Measurements from ENCODE around the gene INPP4B.

INPP4B gene

GRCh38 chr4:142238589-142238988 is 607.5 kb downstream of the INPP4B start:
- H3K4me3 ChIP-seq (ENCODE audit: low read length) = no peak overlapping the region
- no peak for TF ChIP-seq CTCF (conservative IDR thresholded peaks at IDR 0.05; ENCODE audit: low read length)
- DNase-seq (ENCODE audit: low read depth) = peak; percentile 66

- no peak for TF ChIP-seq CTCF (conservative IDR thresholded peaks at IDR 0.05; ENCODE audit: low read length)
- no peak overlapping the region for H3K4me3 ChIP-seq (ENCODE audit: low read length)
- peak; percentile 33 for DNase-seq (ENCODE audit: low read depth)
Measured at GRCh38 chr4:142236268-142236667, 609.8 kb downstream of the INPP4B start.

- DNase-seq (ENCODE audit: low read depth) = no peak
- H3K4me3 ChIP-seq (ENCODE audit: low read length) = no peak overlapping the region
- no peak for TF ChIP-seq CTCF (conservative IDR thresholded peaks at IDR 0.05; ENCODE audit: low read length)
Measured at GRCh38 chr4:142231787-142232186, 614.3 kb downstream of the INPP4B start.

- no peak for TF ChIP-seq CTCF (conservative IDR thresholded peaks at IDR 0.05; ENCODE audit: low read length)
- DNase-seq (ENCODE audit: low read depth) = no peak
- H3K4me3 ChIP-seq (ENCODE audit: low read length) = no peak overlapping the region
Measured at GRCh38 chr4:142230991-142231390, 615.1 kb downstream of the INPP4B start.

- DNase-seq (ENCODE audit: low read depth) = no peak
- TF ChIP-seq CTCF (conservative IDR thresholded peaks at IDR 0.05; ENCODE audit: low read length) = no peak
Measured at GRCh38 chr4:142226014-142226413, 620.1 kb downstream of the INPP4B start.

GRCh38 chr4:142222127-142222526 is 624.0 kb downstream of the INPP4B start:
- no peak for TF ChIP-seq CTCF (conservative IDR thresholded peaks at IDR 0.05; ENCODE audit: low read length)
- no peak for DNase-seq (ENCODE audit: low read depth)
- no peak overlapping the region for H3K4me3 ChIP-seq (ENCODE audit: low read length)

More at GRCh38 chr4:142226014-142226413, 620.1 kb downstream of the INPP4B start:
- no peak overlapping the region for H3K4me3 ChIP-seq (ENCODE audit: low read length)

GRCh38 chr4:142218726-142219125 is 627.4 kb downstream of the INPP4B start:
- H3K4me3 ChIP-seq (ENCODE audit: low read length) = no peak overlapping the region
- DNase-seq (ENCODE audit: low read depth) = no peak
- TF ChIP-seq CTCF (conservative IDR thresholded peaks at IDR 0.05; ENCODE audit: low read length) = no peak
